OCI-LY1 (cell line): ENCODE data around the gene MPPED1.

Experiments
- H2AFZ ChIP-seq: fragments of 200-600 bp; sonication (generic), shearing (Covaris generic); 2 replicates; pipeline ENCODE4 v1.6.0; 2014; ENCODE audit warnings: antibody characterized with exemption, mild to moderate bottlenecking, low read length
- H3F3A ChIP-seq: fragments of 200-600 bp; sonication (generic), shearing (Covaris generic); 2 replicates; pipeline ENCODE4 v1.6.0; 2014; ENCODE audit warnings: mild to moderate bottlenecking, antibody characterized with exemption, low read length, moderate library complexity; ENCODE audit not compliant: insufficient read depth
- H3K27ac ChIP-seq: fragments of 200-600 bp; sonication (generic); 2 replicates; pipeline ENCODE4 v1.5.1; 2014; ENCODE audit warnings: low read length, mixed run types, mild to moderate bottlenecking, low read depth; ENCODE audit not compliant: poor library complexity, severe bottlenecking
- H3K27me3 ChIP-seq: fragments of 200-600 bp; sonication (generic); 2 replicates; pipeline ENCODE4 v1.6.0; 2014; ENCODE audit warnings: antibody characterized with exemption, mild to moderate bottlenecking, low read length, moderate library complexity; ENCODE audit not compliant: insufficient read depth
- H3K36me3 ChIP-seq: fragments of 200-600 bp; sonication (generic); 2 replicates; pipeline ENCODE4 v1.6.1; 2014; ENCODE audit warnings: mild to moderate bottlenecking, antibody characterized with exemption, low read length, moderate library complexity, mixed read lengths; ENCODE audit not compliant: insufficient read depth
- H3K4me1 ChIP-seq: fragments of 200-600 bp; sonication (generic); 2 replicates; pipeline ENCODE4 v1.5.1; 2014; ENCODE audit warnings: mild to moderate bottlenecking, low read length, moderate library complexity; ENCODE audit not compliant: insufficient read depth, severe bottlenecking
- H3K4me2 ChIP-seq: fragments of 200-600 bp; sonication (generic), shearing (Covaris generic); 2 replicates; pipeline ENCODE4 v1.6.1; 2014; ENCODE audit warnings: low read length
- H3K4me3 ChIP-seq: fragments of 200-600 bp; sonication (generic); 2 replicates; pipeline ENCODE4 v1.5.1; 2014; ENCODE audit warnings: low read length, low read depth, mild to moderate bottlenecking, mixed read lengths; ENCODE audit not compliant: poor library complexity, severe bottlenecking
- H3K79me2 ChIP-seq: fragments of 200-600 bp; shearing (Covaris generic); 2 replicates; pipeline ENCODE4 v1.6.1; 2016; ENCODE audit warnings: mixed run types, low read length, mixed read lengths; ENCODE audit not compliant: insufficient read depth
- H3K9ac ChIP-seq: fragments of 200-600 bp; sonication (generic), shearing (Covaris generic); 2 replicates; pipeline ENCODE4 v1.6.1; 2014; ENCODE audit warnings: mild to moderate bottlenecking, low read length, mixed read lengths
- H3K9me2 ChIP-seq: fragments of 200-600 bp; sonication (generic), shearing (Covaris generic); 2 replicates; pipeline ENCODE4 v1.6.1; 2014; ENCODE audit warnings: low read depth, mild to moderate bottlenecking, low read length, mixed read lengths
- H3K9me3 ChIP-seq: fragments of 200-600 bp; shearing (Covaris generic); 2 replicates; pipeline ENCODE4 v1.6.1; 2014; ENCODE audit warnings: low read length, mixed read lengths
- H4K20me1 ChIP-seq: fragments of 200-600 bp; sonication (generic), shearing (Covaris generic); 2 replicates; pipeline ENCODE4 v1.6.0; 2016; ENCODE audit warnings: mild to moderate bottlenecking, low read length; ENCODE audit not compliant: insufficient read depth
- CTCF ChIP-seq: fragments of 200-600 bp; sonication (generic), shearing (Covaris generic); IDR thresholded peaks from 2 replicates; pipeline ENCODE4 v1.5.1; 2017; ENCODE audit warnings: mild to moderate bottlenecking, antibody characterized with exemption, low read length, moderate library complexity, mixed read lengths
- EZH2 ChIP-seq: fragments of 200-600 bp; sonication (generic), shearing (Covaris generic); IDR thresholded peaks from 2 replicates; pipeline ENCODE4 v1.8.0; 2017; ENCODE audit warnings: borderline replicate concordance, mixed run types, mild to moderate bottlenecking, antibody characterized with exemption, low read length, moderate library complexity, mixed read lengths

MPPED1 gene

GRCh38 chr22:43423046-43423445 is 11.2 kb downstream of the MPPED1 start:
- Histone ChIP-seq H3K9me3 (no peaks in the 10 kb centered on the region), H3K27me3 (peaks cover 4% of the 10 kb centered on the region; the same call in 1 of the 2 replicates), H3K36me3 (no peaks in the 10 kb centered on the region), H3K27ac (no peak overlapping the region), H3K79me2 (no peaks in the 10 kb centered on the region), H3K4me1 (no peaks in the 10 kb centered on the region), H3K4me2 (no peak overlapping the region), H4K20me1 (no peaks in the 10 kb centered on the region), H3F3A (no peaks in the 10 kb centered on the region), H3K9ac (no peak overlapping the region), H2AFZ (no peak overlapping the region), H3K4me3 (no peak overlapping the region), H3K9me2 (no peaks in the 10 kb centered on the region)
- TF ChIP-seq EZH2 (no peak), CTCF (no peak)

- Histone ChIP-seq H3K27ac (no peak overlapping the region), H3K4me3 (no peak overlapping the region), H3K4me1 (no peaks in the 10 kb centered on the region), H3K79me2 (no peaks in the 10 kb centered on the region), H3K9ac (no peak overlapping the region), H3K9me3 (no peaks in the 10 kb centered on the region), H3F3A (no peaks in the 10 kb centered on the region), H3K36me3 (no peaks in the 10 kb centered on the region), H3K4me2 (no peak overlapping the region), H3K9me2 (no peaks in the 10 kb centered on the region), H3K27me3 (peaks cover 4% of the 10 kb centered on the region; the same call in 1 of the 2 replicates), H4K20me1 (no peaks in the 10 kb centered on the region), H2AFZ (no peak overlapping the region)
- TF ChIP-seq CTCF (no peak), EZH2 (no peak)
Observed at GRCh38 chr22:43424201-43424600, 12.4 kb downstream of the MPPED1 start.

GRCh38 chr22:43424666-43425630 is 13.1 kb downstream of the MPPED1 start:
- Histone ChIP-seq H3K4me3 (no peak overlapping the region), H3K36me3 (no peaks in the 10 kb centered on the region), H3K27me3 (peaks cover 10% of the 10 kb centered on the region), H3K9me2 (no peaks in the 10 kb centered on the region), H3K4me2 (no peak overlapping the region), H2AFZ (no peak overlapping the region), H3F3A (no peaks in the 10 kb centered on the region), H3K79me2 (no peaks in the 10 kb centered on the region), H3K27ac (no peak overlapping the region), H3K4me1 (no peaks in the 10 kb centered on the region), H3K9me3 (no peaks in the 10 kb centered on the region), H3K9ac (no peak overlapping the region), H4K20me1 (no peaks in the 10 kb centered on the region)
- TF ChIP-seq CTCF (no peak), EZH2 (no peak)
